HepG2 (cell line): ENCODE measurements around the gene PLD1. TPM values are rescaled to one million over a fixed set of nuclear protein-coding genes. Genes with fewer than 3 reads are reported as not detected.

Experiments
- ATF7 ChIP-seq, 2 experiments: fragments of 450-650 bp in 1 of 2; sonication (generic) in 1 of 2; formaldehyde crosslinking in 1 of 2; IDR thresholded peaks; 2 replicates each; pipeline versions ENCODE4 v1.4.0 to v1.6.1; 2016 to 2020; ENCODE audit warnings: antibody characterized with exemption in 1 of 2, mild to moderate bottlenecking in 1 of 2, missing genetic modification reagents in 1 of 2
- BHLHE40 ChIP-seq: IDR thresholded peaks from 2 replicates; pipeline ENCODE4 v1.6.1; 2011; ENCODE audit warnings: low read length, improper control_type of control experiment
- HIVEP1 ChIP-seq: sonication (generic); formaldehyde crosslinking; IDR thresholded peaks from 2 replicates; pipeline ENCODE4 v1.4.0; 2020; ENCODE audit warnings: mild to moderate bottlenecking, missing genetic modification reagents
- IRF2 ChIP-seq: IDR thresholded peaks from 2 replicates; pipeline ENCODE4 v1.6.1; 2018; ENCODE audit warnings: missing genetic modification reagents, missing compliant biosample characterization
- MATR3 ChIP-seq: sonication (generic); formaldehyde crosslinking; IDR thresholded peaks from 2 replicates; pipeline ENCODE4 v1.4.0; 2020; ENCODE audit warnings: missing genetic modification reagents
- STAT5B ChIP-seq: sonication (generic); formaldehyde crosslinking; IDR thresholded peaks from 2 replicates; pipeline ENCODE4 v1.4.0; 2020; ENCODE audit warnings: missing genetic modification reagents
- ZMYM2 ChIP-seq: sonication (generic); formaldehyde crosslinking; IDR thresholded peaks from 2 replicates; pipeline ENCODE4 v1.8.0; 2022; ENCODE audit warnings: mild to moderate bottlenecking, missing genetic modification reagents
- ZNF142 ChIP-seq: sonication (generic); formaldehyde crosslinking; IDR thresholded peaks from 2 replicates; pipeline ENCODE4 v1.4.0; 2020; ENCODE audit warnings: missing genetic modification reagents
- ZNF264 ChIP-seq: sonication (generic); formaldehyde crosslinking; IDR thresholded peaks from 2 replicates; pipeline ENCODE4 v1.4.0; 2020; ENCODE audit warnings: missing genetic modification reagents
- ZNF318 ChIP-seq: sonication (generic); formaldehyde crosslinking; IDR thresholded peaks from 2 replicates; pipeline ENCODE4 v1.4.0; 2020; ENCODE audit warnings: mild to moderate bottlenecking, missing genetic modification reagents
- ZNF335 ChIP-seq: sonication (generic); formaldehyde crosslinking; IDR thresholded peaks from 2 replicates; pipeline ENCODE4 v1.4.0; 2020; ENCODE audit warnings: missing genetic modification reagents
- ZNF672 ChIP-seq: sonication (generic); formaldehyde crosslinking; IDR thresholded peaks from 2 replicates; pipeline ENCODE4 v1.8.1; 2022; ENCODE audit warnings: missing genetic modification reagents
- ZNF703 ChIP-seq: sonication (generic); formaldehyde crosslinking; IDR thresholded peaks from 2 replicates; pipeline ENCODE4 v1.5.1; 2020; ENCODE audit warnings: missing genetic modification reagents, mild to moderate bottlenecking, moderate library complexity, borderline replicate concordance
- ZSCAN25 ChIP-seq: sonication (generic); formaldehyde crosslinking; IDR thresholded peaks from 2 replicates; pipeline ENCODE4 v1.8.0; 2022; ENCODE audit warnings: mild to moderate bottlenecking, missing genetic modification reagents
- polyA plus RNA-seq, 8 experiments: library from polyadenylated mRNA; depleted of rRNA in 3 of 8; stranded (reverse) in 7 of 8; unstranded in 1 of 8; fragments of >200 nt; fragmentation: Illumina TruSeq in 4 of 8; extraction: Trizol in 4 of 8; gene quantifications; 2 replicates each; pipeline versions ENCODE4 v1.2.1 to v1.2.3, GENCODE V29; 2011 to 2016; ENCODE audit warnings: low read depth in 4 of 8, missing spikeins in 1 of 8, mixed read lengths in 1 of 8; ENCODE audit not compliant: insufficient read depth in 1 of 8
- total RNA-seq, 5 experiments: library from RNA; depleted of rRNA; stranded (reverse); fragments of >200 nt; fragmentation: Illumina TruSeq; extraction: Trizol; gene quantifications; 2 replicates each; pipeline ENCODE4 v1.2.3, GENCODE V29; 2016; ENCODE audit warnings: low read depth in 1 of 5
- TF ChIP-seq, protein P1 (sequence below): IDR thresholded peaks from 2 replicates; pipeline ENCODE4 v1.6.1; 2016

Gene PLD1
- total and polyA plus RNA-seq, 2 of the 13 experiments (the other 11 are each of a cell fraction or from before 2014, with no cell fraction given), result 27.1 to 59.4 TPM

DNA sequence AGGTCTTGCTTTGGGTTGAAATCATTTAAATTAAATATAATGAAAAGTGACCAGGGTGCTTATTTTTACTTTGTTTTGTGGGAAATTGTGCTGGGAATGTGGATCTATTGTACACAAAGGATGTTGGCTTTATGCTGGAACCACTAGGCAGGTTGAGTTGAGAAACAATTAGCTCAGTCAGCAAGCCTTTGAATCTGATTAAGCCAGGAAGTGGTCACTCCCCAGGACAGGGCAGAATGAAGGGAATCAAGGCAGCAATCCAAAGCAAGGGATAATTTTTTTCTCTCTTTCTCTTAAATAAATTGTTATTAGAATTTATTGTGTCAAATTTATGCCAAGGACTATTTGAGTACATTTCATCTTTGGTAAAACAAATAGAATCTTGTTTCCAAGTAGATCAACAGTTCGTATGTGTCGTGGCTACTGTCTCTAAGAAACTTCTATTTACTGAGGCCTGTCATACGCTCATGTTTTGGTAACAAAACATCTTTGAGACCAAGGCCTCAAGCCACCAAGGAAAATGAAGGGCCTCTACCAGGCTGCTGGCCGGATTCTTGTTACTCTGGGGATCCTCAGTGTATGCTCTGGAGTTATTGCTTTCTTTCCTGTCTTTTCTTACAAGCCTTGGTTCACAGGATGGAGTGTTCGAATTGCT is 32.7 kb upstream of the PLD1 start, which contains the start of gene TMEM212 (continued):
- TF ChIP-seq ZNF142 (CRISPR knock-in tag) (no peak), ZNF335 (CRISPR knock-in tag) (no peak), HIVEP1 (CRISPR knock-in tag) (no peak), MATR3 (CRISPR knock-in tag) (no peak), ZNF318 (CRISPR knock-in tag) (no peak), ZSCAN25 (CRISPR knock-in tag) (no peak), ZNF672 (CRISPR knock-in tag) (no peak), ZMYM2 (CRISPR knock-in tag) (no peak), ZNF264 (CRISPR knock-in tag) (no peak), ZNF703 (CRISPR knock-in tag) (no peak), IRF2 (CRISPR knock-in tag) (no peak), BHLHE40 (no peak), STAT5B (no peak), ATF7 (IDR thresholded peaks at IDR 0.05) (no peak), ATF7 (CRISPR knock-in tag; IDR thresholded peaks at IDR 0.05) (no peak)
- TF ChIP-seq, protein P1, sequence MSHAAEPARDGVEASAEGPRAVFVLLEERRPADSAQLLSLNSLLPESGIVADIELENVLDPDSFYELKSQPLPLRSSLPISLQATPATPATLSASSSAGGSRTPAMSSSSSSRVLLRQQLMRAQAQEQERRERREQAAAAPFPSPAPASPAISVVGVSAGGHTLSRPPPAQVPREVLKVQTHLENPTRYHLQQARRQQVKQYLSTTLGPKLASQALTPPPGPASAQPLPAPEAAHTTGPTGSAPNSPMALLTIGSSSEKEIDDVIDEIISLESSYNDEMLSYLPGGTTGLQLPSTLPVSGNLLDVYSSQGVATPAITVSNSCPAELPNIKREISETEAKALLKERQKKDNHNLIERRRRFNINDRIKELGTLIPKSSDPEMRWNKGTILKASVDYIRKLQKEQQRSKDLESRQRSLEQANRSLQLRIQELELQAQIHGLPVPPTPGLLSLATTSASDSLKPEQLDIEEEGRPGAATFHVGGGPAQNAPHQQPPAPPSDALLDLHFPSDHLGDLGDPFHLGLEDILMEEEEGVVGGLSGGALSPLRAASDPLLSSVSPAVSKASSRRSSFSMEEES (CRISPR knock-in tag), result no peak
